HS-5 (cell line): ENCODE data around the gene MAP3K15.
"Not testable (repeated sequence)": the region's sequence is repeated elsewhere in the genome, so short reads cannot be mapped to it uniquely, and the experiment has no call there.

Source experiments
- DNase-seq: peaks from one replicate; pipeline ENCODE4 v3.0.0-alpha.2; 2012; ENCODE audit warnings: low read depth

The MAP3K15 gene

GRCh38 chrX:19540076-19540475 lies 24.8 kb upstream of the MAP3K15 start:
- no peak for DNase-seq

DNA sequence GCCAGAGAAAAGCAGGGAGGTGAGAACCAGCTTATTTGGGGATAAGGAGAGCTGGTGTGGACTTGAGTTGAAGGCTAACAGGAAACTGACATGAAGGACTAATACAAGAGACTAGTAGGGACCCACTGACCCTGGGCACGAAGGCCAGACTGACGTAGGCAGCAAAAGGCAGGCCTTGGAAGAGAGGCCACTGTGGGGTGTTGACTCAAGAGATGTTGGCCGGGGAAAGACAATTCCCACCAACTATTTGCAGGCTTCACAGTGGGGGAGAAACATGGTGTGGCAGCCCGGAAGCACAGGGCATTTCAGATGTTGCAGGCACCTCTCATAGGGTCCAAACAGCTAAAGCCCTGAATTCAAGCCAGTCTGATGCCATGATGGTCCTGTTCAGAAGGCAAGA lies 24.4 kb upstream of the MAP3K15 start:
- DNase-seq, result no peak

DNA sequence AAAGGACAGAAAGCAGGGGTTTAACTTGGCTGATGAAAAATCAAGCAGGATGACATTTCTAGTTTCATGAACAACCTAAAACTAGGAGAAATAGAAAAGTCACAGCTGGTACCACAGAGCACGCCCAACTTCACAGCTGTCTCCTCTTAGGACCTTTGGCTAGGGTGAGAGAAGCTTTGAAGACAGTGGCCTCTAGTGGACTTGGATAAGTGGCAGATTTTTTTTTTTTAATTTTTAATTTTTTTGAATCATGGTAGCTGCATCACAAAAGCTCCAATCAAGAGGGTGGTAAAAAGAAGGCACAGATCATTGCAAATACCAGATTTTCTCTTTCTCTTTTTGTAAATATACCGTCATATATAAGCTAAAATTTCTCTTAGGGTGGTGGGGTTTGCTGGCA lies 20.2 kb upstream of the MAP3K15 start:
- DNase-seq, result no peak

DNA sequence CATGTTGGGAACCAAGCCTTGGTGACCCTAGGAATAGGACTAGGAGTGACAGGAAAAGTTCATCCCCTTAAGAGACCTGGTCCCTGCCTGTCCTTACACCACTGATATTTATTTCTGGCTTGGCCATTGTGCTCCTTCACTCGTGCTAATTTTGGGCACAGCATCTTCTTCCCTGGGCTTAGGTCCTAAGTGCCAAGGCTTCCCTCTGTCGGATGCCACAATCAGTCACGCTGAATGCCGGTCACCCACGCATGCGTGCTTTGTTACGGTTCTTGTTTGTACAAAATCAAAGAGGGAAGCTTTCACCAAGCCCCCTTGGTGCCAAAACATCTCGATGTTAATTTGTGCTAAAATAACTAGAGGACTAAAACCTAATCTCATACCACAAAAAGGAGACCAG lies 17.4 kb upstream of the MAP3K15 start:
- no peak for DNase-seq

GRCh38 chrX:19517965-19518364 lies 2.7 kb upstream of the MAP3K15 start:
- no peak for DNase-seq

DNA sequence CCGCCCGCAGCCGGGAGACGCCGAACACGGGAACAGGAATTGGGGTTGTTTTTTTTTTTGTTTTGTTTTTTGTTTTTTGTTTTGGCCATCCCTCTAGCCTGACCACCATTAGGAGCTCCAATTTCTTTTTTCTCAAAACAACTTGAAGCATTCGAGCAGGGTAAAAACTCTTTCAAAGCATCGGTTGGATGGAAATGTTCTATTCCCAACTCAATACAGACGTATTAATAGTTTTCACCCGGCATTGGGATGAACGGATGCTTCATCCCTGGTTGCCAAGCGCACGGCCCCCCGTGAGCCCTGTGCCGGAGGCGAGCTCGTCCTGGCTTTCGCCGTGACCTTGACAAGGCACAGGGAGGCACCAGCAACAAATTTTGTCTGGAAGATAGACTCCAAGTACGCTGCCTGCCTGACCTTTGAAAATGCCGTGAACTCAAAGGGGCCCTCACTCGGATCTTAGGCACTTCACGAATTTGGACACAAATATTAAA lies 352 bp upstream of the MAP3K15 start:
- no peak for DNase-seq

GRCh38 chrX:19513383-19513782 lies 1.9 kb downstream of the MAP3K15 start:
- no peak for DNase-seq

DNA sequence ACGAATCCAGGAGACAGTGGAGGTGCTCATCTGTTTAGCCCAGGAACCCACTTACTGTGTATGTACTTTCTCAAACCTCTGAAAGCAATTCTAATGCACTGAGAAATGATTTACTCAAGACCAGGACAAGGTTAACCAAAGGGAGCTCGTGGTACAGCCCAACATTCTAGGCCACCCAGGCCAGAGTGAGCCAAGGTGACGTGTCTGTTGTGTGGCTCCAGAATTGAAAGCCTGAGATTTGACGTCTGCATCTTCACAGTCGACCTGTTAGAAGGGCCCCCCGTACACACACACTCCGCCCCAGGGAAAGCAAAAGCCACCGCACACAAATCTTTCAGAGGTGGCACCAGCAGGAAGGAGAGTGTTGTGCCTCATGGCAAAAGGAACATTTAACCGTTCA lies 2.3 kb downstream of the MAP3K15 start:
- no peak for DNase-seq

DNA sequence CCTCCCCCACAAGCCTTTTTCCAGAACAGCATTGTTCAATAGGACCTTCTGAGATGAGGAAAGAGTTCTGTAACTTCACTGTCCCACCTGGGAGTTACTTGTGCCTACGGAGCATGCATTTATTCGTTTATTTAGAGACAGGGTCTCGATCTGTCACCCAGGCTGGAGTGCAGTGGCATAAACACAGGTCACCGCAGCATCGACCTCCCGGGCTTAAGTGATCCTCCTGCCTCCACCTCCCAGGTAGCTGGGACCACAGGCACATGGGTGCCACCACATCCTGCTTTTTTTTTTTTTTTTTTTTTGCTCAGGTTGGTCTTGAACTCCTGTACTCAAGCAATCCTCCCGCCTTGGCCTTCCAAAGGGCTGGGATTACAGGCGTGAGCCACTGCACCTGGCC lies 2.9 kb downstream of the MAP3K15 start:
- DNase-seq, result no peak

GRCh38 chrX:19511796-19512195 lies 3.5 kb downstream of the MAP3K15 start:
- not testable (repeated sequence) for DNase-seq

GRCh38 chrX:19496711-19497110 lies 18.6 kb downstream of the MAP3K15 start:
- DNase-seq, result no peak

DNA sequence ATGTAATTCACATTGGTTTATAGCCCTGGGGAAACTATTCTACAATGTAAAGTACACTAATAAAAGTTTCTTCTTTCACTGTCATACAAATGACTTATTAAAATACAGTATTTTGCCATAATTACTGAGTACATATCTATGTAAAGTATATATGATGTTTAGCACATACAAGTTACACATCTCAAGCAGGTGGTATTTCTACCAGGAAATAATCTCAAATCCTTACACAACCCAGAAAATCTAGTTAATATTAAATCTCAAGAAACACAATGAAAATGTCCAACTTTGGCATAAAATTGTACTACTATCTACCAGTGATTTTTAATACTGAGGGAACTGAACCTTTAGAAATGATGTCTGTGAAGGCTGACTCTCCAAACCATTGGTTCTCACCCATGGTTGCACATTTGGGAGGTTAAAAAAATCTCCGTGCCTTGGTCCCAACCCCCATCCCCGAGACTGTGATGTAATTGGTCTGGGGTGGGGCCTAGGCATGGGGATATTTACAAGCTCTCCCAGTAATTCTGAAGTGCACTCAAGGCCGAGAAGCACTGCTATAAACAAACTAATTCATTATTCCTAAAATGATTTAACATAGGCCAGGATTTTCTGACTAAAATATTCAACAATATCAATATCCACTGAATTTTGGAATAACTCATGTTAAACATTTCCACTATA lies 27.6 kb downstream of the MAP3K15 start:
- DNase-seq, result no peak

GRCh38 chrX:19479458-19479857 lies 35.9 kb downstream of the MAP3K15 start:
- DNase-seq, result no peak

DNA sequence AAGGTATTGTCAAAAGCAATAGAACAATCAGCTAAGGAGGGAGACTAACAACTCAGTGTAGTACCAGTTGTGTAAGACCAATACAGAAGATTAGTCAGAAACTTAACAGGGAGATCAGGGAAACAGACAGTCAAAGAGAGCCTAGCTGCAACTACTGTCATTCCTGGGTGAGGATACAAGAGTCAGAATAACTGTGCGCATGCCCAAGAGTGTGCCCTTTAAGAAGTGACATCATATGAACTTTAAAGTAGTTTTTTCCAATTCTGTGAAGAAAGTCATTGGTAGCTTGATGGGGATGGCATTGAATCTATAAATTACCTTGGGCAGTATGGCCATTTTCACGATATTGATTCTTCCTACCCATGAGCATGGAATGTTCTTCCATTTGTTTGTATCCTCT lies 46.9 kb downstream of the MAP3K15 start:
- not testable (repeated sequence) for DNase-seq

DNA sequence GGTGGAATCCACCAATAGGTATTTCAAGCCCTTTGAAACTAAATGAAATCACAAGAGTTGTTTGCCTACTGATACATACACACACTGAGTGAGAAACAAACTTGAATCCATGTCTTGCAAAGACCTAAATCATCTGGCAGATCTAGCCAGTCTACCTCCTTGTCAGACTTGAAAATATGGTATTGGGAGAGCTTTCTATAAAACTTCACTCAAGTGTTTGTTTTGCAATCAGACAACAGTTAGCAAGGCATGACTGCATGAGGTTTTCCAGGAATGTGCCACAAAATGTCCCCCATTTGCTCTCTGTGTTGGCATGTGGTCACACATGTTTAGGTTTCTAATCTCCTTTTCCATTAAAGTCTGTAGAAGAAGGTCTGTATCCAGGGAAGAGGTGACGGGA lies 52.4 kb downstream of the MAP3K15 start:
- DNase-seq, result no peak

- DNase-seq, result no peak
Observed at GRCh38 chrX:19462231-19462630, 53.1 kb downstream of the MAP3K15 start.

GRCh38 chrX:19457662-19458061 lies 57.6 kb downstream of the MAP3K15 start:
- no peak for DNase-seq

DNA sequence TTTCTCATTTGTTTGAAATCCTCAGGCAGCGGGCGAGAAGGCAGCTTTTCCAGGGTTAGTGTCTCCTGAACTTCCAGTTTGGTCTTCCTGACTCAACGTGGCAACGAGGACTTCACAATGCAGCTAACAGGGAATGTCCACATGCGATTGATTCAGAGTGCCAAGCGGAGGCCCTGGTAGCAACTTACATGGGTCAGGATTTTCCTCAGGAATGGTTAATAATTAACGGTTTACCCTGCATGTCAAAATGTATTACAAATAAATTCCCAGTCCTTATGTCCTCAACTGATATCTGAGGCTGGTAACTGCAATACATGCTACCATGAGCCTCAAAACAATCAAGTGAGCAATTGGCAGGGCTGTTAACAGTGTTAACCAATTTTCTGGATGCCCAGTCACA lies 67.2 kb downstream of the MAP3K15 start:
- DNase-seq, result no peak

GRCh38 chrX:19446397-19446796 lies 68.9 kb downstream of the MAP3K15 start:
- no peak for DNase-seq

DNA sequence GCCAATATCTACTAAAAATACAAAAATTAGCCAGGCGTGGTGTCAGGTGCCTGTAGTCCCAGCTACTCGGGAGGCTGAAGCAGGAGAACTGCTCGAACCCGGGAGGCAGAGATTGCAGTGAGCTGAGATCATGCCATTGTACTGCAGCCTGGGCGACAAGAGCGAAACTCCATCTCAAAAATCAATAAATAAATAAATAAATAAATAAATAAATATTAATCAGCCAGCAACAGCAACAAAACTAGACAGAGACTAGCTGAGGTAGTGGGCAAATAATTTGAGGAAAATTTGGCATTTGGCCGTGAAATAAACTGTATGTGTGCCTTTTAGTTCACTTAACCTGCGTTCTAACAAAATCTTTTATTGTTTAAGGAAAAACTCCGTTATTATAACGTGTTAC lies 69.5 kb downstream of the MAP3K15 start:
- not testable (repeated sequence) for DNase-seq

DNA sequence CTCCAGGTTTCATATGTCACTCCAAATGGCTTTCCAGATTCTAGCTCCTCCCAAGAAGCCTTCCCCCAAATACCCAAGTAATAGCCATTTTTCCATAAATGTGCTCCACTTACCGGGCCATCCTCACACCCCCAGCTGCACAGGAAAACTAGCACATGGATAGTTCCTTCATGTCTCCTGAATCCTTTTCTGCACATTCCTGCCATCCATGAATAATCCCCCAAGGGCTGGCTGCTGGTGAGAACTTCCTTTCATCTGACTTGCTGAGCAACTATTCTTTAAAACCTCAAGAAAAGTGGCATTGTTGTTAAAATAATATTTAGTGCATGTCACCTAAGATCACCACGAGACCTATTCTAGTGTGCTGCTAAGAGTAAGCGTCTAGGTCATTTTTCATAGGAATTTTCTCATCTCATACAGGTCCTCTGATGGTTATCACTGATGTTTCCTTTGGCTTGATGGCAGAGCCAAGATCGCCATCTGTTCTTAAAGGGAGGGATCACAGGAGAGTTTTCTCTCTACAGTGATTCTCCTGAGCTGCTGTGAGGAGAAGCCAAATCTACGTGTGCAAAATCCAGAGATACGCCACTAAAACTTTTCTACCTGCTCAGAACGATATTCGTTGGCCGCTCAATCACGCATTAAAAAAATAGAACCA lies 71.3 kb downstream of the MAP3K15 start:
- DNase-seq, result no peak

GRCh38 chrX:19440713-19441112 lies 74.6 kb downstream of the MAP3K15 start:
- DNase-seq, result peak; percentile 3

GRCh38 chrX:19422661-19423060 lies 92.6 kb downstream of the MAP3K15 start:
- DNase-seq, result not testable (repeated sequence)

DNA sequence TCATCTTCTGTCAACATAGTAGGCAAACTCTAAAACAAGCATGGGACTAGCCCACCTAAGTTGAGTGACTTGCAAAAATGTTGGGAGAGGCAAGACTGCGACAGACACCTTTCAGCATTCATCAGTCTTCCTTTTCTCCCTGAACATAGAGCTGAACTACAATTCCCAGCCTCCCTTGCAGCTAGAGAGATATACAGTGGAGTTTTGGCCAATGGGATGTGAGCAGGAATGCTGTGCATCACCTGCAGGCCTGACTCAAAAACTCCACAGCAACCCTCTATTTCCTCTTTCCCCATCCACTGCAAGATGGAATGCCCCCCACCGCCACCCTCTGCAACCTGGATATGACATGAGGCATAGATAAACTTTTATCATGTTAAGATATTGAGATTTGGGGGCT lies 105.0 kb downstream of the MAP3K15 start:
- no peak for DNase-seq
